GM04503 (cell line): ENCODE results near the gene SUMO4.
"Not testable (repeated sequence)": the region's sequence is repeated elsewhere in the genome, so short reads cannot be mapped to it uniquely, and the experiment has no call there.

ENCODE experiments used
- DNase-seq: peaks from one replicate; pipeline ENCODE4 v3.0.0-alpha.2; 2012; ENCODE audit warnings: low read depth

The SUMO4 gene

GRCh38 chr6:149431905-149432775 lies 32.1 kb downstream of the SUMO4 start:
- peak; percentile 39 for DNase-seq

GRCh38 chr6:149433405-149433804 lies 33.3 kb downstream of the SUMO4 start:
- no peak for DNase-seq

DNA sequence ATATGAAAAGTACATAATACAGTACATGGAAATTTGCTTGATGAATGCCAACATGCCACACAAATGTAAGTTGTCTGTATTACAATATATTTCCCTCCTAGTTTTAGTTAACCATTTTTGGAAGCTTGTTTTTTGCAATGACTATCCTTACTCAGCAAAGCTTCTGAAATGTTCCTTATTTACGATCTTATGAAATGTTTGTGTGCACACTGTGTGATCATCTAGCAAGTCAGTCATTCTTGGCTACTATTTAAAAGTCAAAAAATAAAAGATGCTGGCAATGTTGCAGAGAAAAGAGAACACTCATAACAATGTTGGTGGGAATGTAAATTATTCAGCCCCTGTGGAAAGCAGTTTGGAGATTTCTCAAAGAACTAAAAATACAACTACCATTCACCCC lies 33.8 kb downstream of the SUMO4 start:
- peak; percentile 41 for DNase-seq

- DNase-seq: no peak
Measured at GRCh38 chr6:149435919-149436586, 36.0 kb downstream of the SUMO4 start.

DNA sequence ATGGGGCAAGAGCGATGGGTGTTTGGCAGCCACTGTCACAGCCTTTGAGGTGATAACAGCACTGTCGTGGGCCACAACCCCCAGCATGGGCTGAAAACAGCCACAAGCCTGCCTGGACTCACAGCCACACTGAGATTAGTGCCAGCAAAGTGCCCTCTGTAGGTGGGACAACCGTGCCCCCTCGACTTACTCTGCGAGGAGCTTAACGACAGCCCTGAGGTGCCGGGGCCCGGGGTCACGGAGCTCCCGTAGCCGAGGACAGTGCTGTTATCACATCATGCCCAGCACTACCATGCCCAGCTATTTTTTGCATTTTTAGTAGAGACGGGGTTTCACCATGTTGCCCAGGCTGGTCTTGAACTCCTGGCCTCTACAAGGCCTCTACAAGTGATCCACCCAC lies 36.6 kb downstream of the SUMO4 start:
- no peak for DNase-seq

DNA sequence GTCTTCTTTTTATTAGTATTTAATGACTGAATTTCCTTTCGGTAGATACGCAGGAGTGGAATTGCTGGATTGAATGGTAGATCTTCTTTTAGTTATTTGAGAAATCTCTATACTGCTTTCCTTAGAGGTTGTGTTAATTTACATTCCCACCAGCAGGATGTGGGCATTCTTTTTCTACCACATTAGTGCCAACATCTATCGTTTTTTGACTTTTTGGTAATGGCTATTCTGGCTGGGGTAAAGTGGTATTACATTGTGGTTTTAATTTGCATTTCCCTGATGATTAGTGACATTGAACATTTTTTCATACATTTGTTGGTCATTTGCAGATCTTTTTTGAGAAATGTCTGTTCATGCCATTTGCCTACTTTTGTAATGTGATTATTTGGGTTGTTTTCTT lies 37.1 kb downstream of the SUMO4 start:
- no peak for DNase-seq

DNA sequence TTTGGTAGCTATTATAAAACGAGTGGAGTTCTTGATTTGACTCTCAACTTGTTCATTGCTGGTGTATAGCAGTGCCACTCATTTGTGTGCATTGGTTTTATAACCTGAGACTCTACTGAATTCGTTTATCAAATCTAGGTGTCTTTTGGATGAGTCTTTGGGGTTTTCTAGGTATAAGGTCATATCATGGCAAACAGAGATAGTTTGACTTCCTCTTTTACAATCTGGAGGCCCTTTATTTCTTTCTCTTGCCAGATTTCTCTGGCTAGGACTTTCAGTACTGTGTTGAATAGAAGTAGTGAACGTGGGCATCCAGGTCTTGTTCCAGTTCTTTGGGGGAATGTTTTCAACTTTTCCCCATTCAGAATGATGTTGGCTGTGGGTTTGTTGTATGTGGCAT lies 38.8 kb downstream of the SUMO4 start:
- DNase-seq: no peak

- DNase-seq: no peak
Measured at GRCh38 chr6:149439626-149440025, 39.6 kb downstream of the SUMO4 start.

DNA sequence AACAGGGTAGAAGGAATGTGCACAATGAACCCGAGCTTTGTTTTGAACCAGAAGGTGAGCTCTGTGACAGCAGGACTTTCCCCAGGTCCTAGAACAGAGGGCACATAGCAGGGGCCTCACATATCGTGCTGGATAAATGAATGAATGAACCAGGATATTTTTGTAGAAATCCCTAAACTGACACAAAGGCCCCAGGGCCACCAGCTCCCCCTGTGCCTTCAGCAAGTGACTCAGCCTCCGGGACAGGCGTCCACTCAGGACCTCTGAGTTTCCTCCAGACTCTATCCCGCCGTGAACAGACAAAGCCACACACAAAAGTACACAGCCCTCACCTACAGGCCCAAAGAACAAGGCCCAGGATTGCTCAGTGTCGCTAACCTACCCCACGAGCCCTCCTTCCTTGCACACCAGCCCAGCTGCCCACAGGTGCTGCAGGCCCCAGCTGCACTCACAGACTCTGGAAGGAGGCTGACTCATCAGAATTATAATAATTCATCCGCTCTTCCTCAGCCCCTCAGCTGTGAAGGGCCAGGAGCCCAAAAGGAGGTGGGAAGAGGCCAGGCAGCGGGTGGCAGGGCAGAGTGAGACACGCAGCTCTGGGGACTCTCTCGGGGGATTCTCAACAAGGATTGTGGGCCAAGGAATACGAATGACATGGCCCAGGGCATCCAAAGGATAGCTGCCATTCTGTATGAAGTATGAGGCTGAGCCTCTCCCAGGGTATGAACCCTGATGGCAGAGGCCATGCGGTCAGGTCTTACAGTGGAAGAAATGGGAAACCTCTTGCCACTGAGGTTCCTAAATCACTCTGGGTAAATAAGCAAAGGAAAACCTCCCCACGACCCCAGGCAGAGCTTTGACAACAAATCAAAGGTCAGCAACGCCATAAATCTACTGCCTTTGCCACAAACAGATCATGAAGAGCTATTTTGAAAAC lies 40.9 kb downstream of the SUMO4 start:
- DNase-seq: no peak

- DNase-seq: no peak
Measured at GRCh38 chr6:149441740-149442139, 41.7 kb downstream of the SUMO4 start.

GRCh38 chr6:149443411-149444181 lies 43.5 kb downstream of the SUMO4 start:
- DNase-seq: no peak

DNA sequence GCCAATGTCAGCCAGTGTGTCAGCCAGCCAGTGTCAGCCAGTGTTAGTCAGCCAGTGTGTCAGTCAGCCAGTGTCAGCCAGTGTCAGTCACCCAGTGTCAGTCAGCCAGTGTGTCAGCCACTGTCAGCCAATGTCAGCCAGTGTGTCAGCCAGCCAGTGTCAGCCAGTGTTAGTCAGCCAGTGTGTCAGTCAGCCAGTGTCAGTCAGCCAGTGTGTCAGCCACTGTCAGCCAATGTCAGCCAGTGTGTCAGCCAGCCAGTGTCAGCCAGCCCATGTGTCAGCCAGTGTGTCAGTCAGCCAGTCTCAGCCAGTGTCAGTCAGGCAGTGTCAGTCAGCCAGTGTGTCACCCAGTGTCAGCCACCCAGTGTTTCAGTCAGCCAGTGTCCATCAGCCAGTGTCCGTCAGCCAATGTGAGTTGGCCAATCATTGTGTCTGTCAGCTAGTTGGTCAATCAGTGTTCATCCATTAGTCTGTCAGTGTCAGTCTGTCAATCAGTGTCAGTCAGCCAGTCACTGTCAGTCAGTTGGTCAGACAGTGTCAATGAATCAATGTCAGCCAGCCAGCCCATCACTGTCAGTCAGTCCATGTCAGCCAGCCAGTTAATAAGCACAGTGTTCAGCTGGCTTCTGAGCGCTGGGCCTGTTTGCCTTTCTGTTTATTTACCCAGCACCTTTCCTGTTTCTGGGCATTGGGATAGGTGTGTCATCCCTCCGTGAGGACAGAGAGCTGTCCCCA lies 44.5 kb downstream of the SUMO4 start:
- DNase-seq: not testable (repeated sequence)

DNA sequence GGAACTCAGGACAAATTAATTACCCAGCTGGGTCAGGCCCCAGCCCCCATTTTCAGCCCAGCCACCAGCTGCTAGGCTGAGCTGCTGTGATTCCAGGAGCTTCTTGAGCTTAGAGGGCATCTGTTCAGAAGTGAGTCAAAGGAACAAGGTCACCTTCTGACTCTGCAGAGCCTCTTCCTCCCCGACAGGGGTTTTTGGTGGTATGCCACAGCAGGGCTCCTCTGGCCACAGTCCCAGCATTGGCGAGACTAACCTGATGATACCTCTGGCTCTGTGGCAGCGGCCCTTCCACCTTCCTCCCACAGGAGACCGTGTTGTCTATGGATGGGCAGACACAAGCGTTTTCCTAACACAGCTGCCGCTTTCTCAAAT lies 45.0 kb downstream of the SUMO4 start:
- DNase-seq: no peak

DNA sequence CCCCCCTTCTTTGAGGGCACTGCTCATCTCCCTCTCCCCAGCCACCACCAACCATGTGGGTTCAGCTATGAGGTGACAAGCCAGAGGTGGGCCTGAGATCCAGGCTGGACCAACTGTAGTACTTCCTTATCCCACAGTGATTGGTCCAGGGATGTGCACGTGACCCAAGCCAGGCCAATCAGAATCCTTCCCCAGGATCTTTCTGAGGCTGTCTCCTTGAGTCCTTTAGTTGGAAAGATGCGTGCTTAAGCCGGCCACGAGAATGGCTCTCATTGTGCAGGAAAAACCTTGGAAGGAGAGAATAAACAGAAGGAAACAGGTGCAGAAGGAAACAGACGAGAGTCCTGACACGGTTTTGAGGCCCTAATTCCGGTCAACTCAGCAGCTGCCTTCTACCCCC lies 45.5 kb downstream of the SUMO4 start:
- DNase-seq: no peak

DNA sequence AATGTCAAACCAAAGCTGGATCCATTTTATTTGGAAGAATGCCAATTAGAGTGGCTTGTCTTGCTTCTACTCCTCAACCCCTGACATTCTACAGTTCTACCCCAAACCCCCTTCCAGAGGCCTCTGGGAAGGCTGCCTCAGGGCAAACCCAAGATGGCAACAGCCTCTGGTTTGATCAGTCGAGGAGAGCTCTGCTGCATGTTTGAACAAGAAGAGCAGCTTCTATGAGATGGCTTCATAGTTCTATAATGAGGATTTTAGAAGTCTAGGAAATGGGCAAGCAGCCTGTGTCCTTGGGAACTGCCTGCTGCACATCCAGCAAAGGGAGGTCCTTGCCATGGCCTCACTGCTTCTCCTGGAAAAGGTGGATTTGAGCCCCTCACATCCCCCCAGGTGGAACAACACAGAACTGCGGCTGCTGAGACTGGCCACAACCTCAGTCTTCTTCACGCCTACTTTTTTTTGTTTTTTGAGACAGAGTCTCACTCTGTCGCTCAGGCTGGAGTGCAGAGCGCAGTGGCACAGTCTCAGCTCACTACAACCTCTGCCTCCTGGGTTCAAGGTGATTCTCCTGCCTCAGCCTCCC lies 46.8 kb downstream of the SUMO4 start:
- no peak for DNase-seq

- DNase-seq: no peak
Measured at GRCh38 chr6:149448821-149449453, 48.9 kb downstream of the SUMO4 start.

GRCh38 chr6:149449831-149450678 lies 50.0 kb downstream of the SUMO4 start:
- no peak for DNase-seq
